Measurements from ENCODE around the gene SFMBT2.

GRCh38 chr10:7248148-7248547, 162.7 kb downstream of the SFMBT2 start:
- TF ChIP-seq GATA3 (IDR thresholded peaks at IDR 0.05; ENCODE audit: low read depth, low read length) (peak; percentile 78), GATA2 (IDR thresholded peaks at IDR 0.05; ENCODE audit: low read depth, low read length) (peak; percentile 87)
